H9 (cell line): ENCODE measurements around the gene PTPRN2. TPM values are rescaled to one million over a fixed set of nuclear protein-coding genes. Genes with fewer than 3 reads are reported as not detected.

Experiments
- DNase-seq: peaks from one replicate; pipeline ENCODE4 v3.0.0-alpha.2; 2017
- H2AFZ ChIP-seq: one replicate; pipeline ENCODE4 v1.6.1; 2013; ENCODE audit warnings: mild to moderate bottlenecking, low read length, control low read depth, moderate library complexity
- H2AK5ac ChIP-seq: 2 replicates; pipeline ENCODE4 v1.6.1; 2013; ENCODE audit warnings: low read length, control low read depth, mixed read lengths; ENCODE audit not compliant: insufficient read length
- H2BK120ac ChIP-seq: one replicate; pipeline ENCODE4 v1.6.1; 2013; ENCODE audit warnings: low read depth, mild to moderate bottlenecking, low read length, control low read depth, inconsistent platforms; ENCODE audit not compliant: poor library complexity, severe bottlenecking
- H2BK12ac ChIP-seq: 2 replicates; pipeline ENCODE4 v1.6.1; 2013; ENCODE audit warnings: low read length, control low read depth, mixed read lengths, low read depth; ENCODE audit not compliant: insufficient read length
- H2BK15ac ChIP-seq: 2 replicates; pipeline ENCODE4 v1.6.1; 2013; ENCODE audit warnings: low read depth, low read length, control low read depth
- H2BK20ac ChIP-seq: one replicate; pipeline ENCODE4 v1.6.1; 2013; ENCODE audit warnings: low read depth, mild to moderate bottlenecking, low read length, control low read depth, inconsistent platforms; ENCODE audit not compliant: poor library complexity, severe bottlenecking
- H2BK5ac ChIP-seq: 2 replicates; pipeline ENCODE4 v1.6.1; 2013; ENCODE audit warnings: low read length, control low read depth, mixed read lengths; ENCODE audit not compliant: insufficient read length
- H3K14ac ChIP-seq: 2 replicates; pipeline ENCODE4 v1.6.1; 2013; ENCODE audit warnings: low read length, control low read depth; ENCODE audit not compliant: insufficient read depth
- H3K18ac ChIP-seq: 2 replicates; pipeline ENCODE4 v1.6.1; 2013; ENCODE audit warnings: low read depth, mild to moderate bottlenecking, mixed read lengths, low read length, control low read depth; ENCODE audit not compliant: insufficient read length
- H3K23ac ChIP-seq: 2 replicates; pipeline ENCODE4 v1.6.1; 2013; ENCODE audit warnings: low read length, control low read depth, mixed read lengths, low read depth; ENCODE audit not compliant: insufficient read length
- H3K23me2 ChIP-seq: 2 replicates; pipeline ENCODE4 v1.6.1; 2013; ENCODE audit warnings: low read depth, mild to moderate bottlenecking, mixed read lengths, low read length, control low read depth; ENCODE audit not compliant: insufficient read length, poor library complexity, severe bottlenecking
- H3K27ac ChIP-seq: 2 replicates; pipeline ENCODE4 v1.5.1; 2013; ENCODE audit warnings: low read length, control low read depth, mixed read lengths, low read depth; ENCODE audit not compliant: insufficient read length
- H3K27me3 ChIP-seq: 2 replicates; pipeline ENCODE4 v1.6.1; 2013; ENCODE audit warnings: low read length, control low read depth, inconsistent platforms; ENCODE audit not compliant: insufficient read depth
- H3K4ac ChIP-seq: 2 replicates; pipeline ENCODE4 v1.6.1; 2013; ENCODE audit warnings: low read depth, mild to moderate bottlenecking, control low read depth, inconsistent platforms, low read length, moderate library complexity
- H3K4me1 ChIP-seq: 2 replicates; pipeline ENCODE4 v1.6.1; 2013; ENCODE audit warnings: low read length, control low read depth, inconsistent platforms; ENCODE audit not compliant: insufficient read depth
- H3K4me2 ChIP-seq: 2 replicates; pipeline ENCODE4 v1.6.1; 2013; ENCODE audit warnings: low read length, control low read depth, mixed read lengths; ENCODE audit not compliant: insufficient read length, insufficient read depth
- H3K56ac ChIP-seq: 2 replicates; pipeline ENCODE4 v1.6.1; 2013; ENCODE audit warnings: low read depth, mild to moderate bottlenecking, mixed read lengths, low read length, control low read depth; ENCODE audit not compliant: insufficient read length
- H3K79me1 ChIP-seq: 2 replicates; pipeline ENCODE4 v1.6.1; 2013; ENCODE audit warnings: low read depth, mild to moderate bottlenecking, moderate library complexity, low read length, control low read depth, inconsistent platforms; ENCODE audit not compliant: insufficient read depth, poor library complexity, severe bottlenecking
- H3K79me2 ChIP-seq: 2 replicates; pipeline ENCODE4 v1.6.1; 2013; ENCODE audit warnings: low read length, control low read depth, inconsistent platforms; ENCODE audit not compliant: insufficient read depth
- H3K9ac ChIP-seq: 2 replicates; pipeline ENCODE4 v1.6.1; 2013; ENCODE audit warnings: low read length, control low read depth, mixed read lengths; ENCODE audit not compliant: insufficient read length; ENCODE audit errors: extremely low read depth
- H3K9me3 ChIP-seq: one replicate; pipeline ENCODE4 v1.6.1; 2013; ENCODE audit warnings: low read depth, low read length, inconsistent platforms; ENCODE audit not compliant: control insufficient read depth
- H3T11ph ChIP-seq: one replicate; pipeline ENCODE4 v1.6.1; 2013; ENCODE audit warnings: mild to moderate bottlenecking, low read length, control low read depth, inconsistent platforms
- H4K20me1 ChIP-seq: one replicate; pipeline ENCODE4 v1.6.1; 2013; ENCODE audit not compliant: control insufficient read depth, insufficient read length, insufficient read depth
- H4K5ac ChIP-seq: 2 replicates; pipeline ENCODE4 v1.6.1; 2013; ENCODE audit warnings: low read depth, mild to moderate bottlenecking, mixed read lengths, low read length, control low read depth; ENCODE audit not compliant: insufficient read length
- H4K8ac ChIP-seq: replicated peaks from 2 replicates; pipeline ENCODE4 v1.6.1; 2013; ENCODE audit warnings: low read length, control low read depth, mixed read lengths, low read depth; ENCODE audit not compliant: insufficient read length
- H4K91ac ChIP-seq: 2 replicates; pipeline ENCODE4 v1.6.1; 2013; ENCODE audit warnings: low read depth, mild to moderate bottlenecking, moderate library complexity, mixed read lengths, low read length, control low read depth; ENCODE audit not compliant: insufficient read length
- H3K27ac Mint-ChIP-seq, 3 experiments: 2 replicates in 2 of 3; 3 replicates in 1 of 3; pipeline ENCODE4 v1.8.0; 2020 to 2021; ENCODE audit warnings: mixed read lengths in 3 of 3, mild to moderate bottlenecking in 1 of 3, moderate library complexity in 1 of 3
- H3K27me3 Mint-ChIP-seq: 2 replicates; pipeline ENCODE4 v1.8.0; 2021; ENCODE audit warnings: low read depth, mild to moderate bottlenecking, moderate library complexity, mixed read lengths
- H3K36me3 Mint-ChIP-seq, 3 experiments: 2 replicates in 2 of 3; 3 replicates in 1 of 3; pipeline ENCODE4 v1.8.0; 2020 to 2021; ENCODE audit warnings: low read depth in 3 of 3, mixed read lengths in 3 of 3; ENCODE audit not compliant: insufficient read depth in 1 of 3
- H3K4me1 Mint-ChIP-seq, 2 experiments: 2 replicates each; pipeline ENCODE4 v1.8.0; 2020; ENCODE audit warnings: mixed read lengths in 2 of 2
- H3K4me3 Mint-ChIP-seq, 2 experiments: 2 replicates in 1 of 2; 3 replicates in 1 of 2; pipeline ENCODE4 v1.8.0; 2020 to 2021; ENCODE audit warnings: mild to moderate bottlenecking in 2 of 2, mixed read lengths in 2 of 2, moderate library complexity in 1 of 2
- H3K9me3 Mint-ChIP-seq, 2 experiments: 2 replicates in 1 of 2; 3 replicates in 1 of 2; pipeline ENCODE4 v1.8.0; 2020; ENCODE audit warnings: mild to moderate bottlenecking in 2 of 2, mixed read lengths in 2 of 2, moderate library complexity in 1 of 2
- WGBS: extraction: QIAGEN DNeasy Blood & Tissue Kit; methylation state at CpG from one replicate; pipeline ENCODE4 v1.1.7; 2013; ENCODE audit warnings: missing lambda C conversion rate, low lambda C conversion rate, mixed read lengths; ENCODE audit not compliant: insufficient read length; ENCODE audit errors: extremely low coverage; 5-methylcytosine and 5-hydroxymethylcytosine counted together
- total RNA-seq: library from RNA; stranded (reverse); gene quantifications from 2 replicates; pipeline ENCODE4 v1.2.1, GENCODE V29; 2021
- TF ChIP-seq, protein P1 (sequence below): fragments of 200-600 bp; sonication (generic); conservative IDR thresholded peaks from 3 replicates; pipeline ENCODE4 v1.8.0; 2021; ENCODE audit warnings: antibody characterized with exemption, mild to moderate bottlenecking

Gene PTPRN2
- total RNA-seq, 1 experiment from 2014 or later: 5.2 TPM

- no peaks in the 10 kb centered on the region for H3K79me2 ChIP-seq
- peaks cover 6 to 12% (median 9%) of the 10 kb centered on the region in 3 experiments for H3K36me3 Mint-ChIP-seq
- no peak overlapping the region for H3K18ac ChIP-seq
- no peak overlapping the region for H2BK20ac ChIP-seq
- H3T11ph ChIP-seq: no peak overlapping the region
- no peak overlapping the region for H2BK12ac ChIP-seq
- H3K4me3 Mint-ChIP-seq: no peak overlapping the region
- H2AK5ac ChIP-seq: no peak overlapping the region
- H3K4me2 ChIP-seq: no peak overlapping the region
- no peak overlapping the region for H2AFZ ChIP-seq
- H3K4me1 ChIP-seq: no peaks in the 10 kb centered on the region
- H3K4me1 Mint-ChIP-seq: peaks cover 0 to 22% of the 10 kb centered on the region in 2 experiments; a peak in 3 of 4 replicates
- no peak overlapping the region for H4K5ac ChIP-seq
- no peak overlapping the region; a peak in 1 of 7 replicates for H3K27ac Mint-ChIP-seq
- peak; percentile 29 for DNase-seq
- H2BK15ac ChIP-seq: no peak overlapping the region
- H3K27ac ChIP-seq: no peak overlapping the region
- peaks cover 15% of the 10 kb centered on the region for H3K27me3 Mint-ChIP-seq
- no peak overlapping the region for H3K23ac ChIP-seq
- WGBS: no CpG with 5 or more reads among the region's 22 CpGs
- H3K79me1 ChIP-seq: no peaks in the 10 kb centered on the region
- peaks cover 4% of the 10 kb centered on the region for H3K9me3 ChIP-seq
- no peaks in the 10 kb centered on the region for H4K20me1 ChIP-seq
- H3K9ac ChIP-seq: no peak overlapping the region
- no peak overlapping the region for H2BK5ac ChIP-seq
- TF ChIP-seq, protein P1, sequence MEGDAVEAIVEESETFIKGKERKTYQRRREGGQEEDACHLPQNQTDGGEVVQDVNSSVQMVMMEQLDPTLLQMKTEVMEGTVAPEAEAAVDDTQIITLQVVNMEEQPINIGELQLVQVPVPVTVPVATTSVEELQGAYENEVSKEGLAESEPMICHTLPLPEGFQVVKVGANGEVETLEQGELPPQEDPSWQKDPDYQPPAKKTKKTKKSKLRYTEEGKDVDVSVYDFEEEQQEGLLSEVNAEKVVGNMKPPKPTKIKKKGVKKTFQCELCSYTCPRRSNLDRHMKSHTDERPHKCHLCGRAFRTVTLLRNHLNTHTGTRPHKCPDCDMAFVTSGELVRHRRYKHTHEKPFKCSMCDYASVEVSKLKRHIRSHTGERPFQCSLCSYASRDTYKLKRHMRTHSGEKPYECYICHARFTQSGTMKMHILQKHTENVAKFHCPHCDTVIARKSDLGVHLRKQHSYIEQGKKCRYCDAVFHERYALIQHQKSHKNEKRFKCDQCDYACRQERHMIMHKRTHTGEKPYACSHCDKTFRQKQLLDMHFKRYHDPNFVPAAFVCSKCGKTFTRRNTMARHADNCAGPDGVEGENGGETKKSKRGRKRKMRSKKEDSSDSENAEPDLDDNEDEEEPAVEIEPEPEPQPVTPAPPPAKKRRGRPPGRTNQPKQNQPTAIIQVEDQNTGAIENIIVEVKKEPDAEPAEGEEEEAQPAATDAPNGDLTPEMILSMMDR: no peak
- 0 out of 2 replicates have a peak overlapping the region, but pooled peaks have one; percentile 49 for H3K14ac ChIP-seq
- H3K9me3 Mint-ChIP-seq: peaks cover 5 to 10% of the 10 kb centered on the region in 2 experiments
- no peak overlapping the region for H3K56ac ChIP-seq
- no peak overlapping the region for H2BK120ac ChIP-seq
- no peak overlapping the region for H4K91ac ChIP-seq
- H3K27me3 ChIP-seq: no peaks in the 10 kb centered on the region
- no peak overlapping the region for H3K4ac ChIP-seq
- H3K23me2 ChIP-seq: no peaks in the 10 kb centered on the region
- H4K8ac ChIP-seq: no peak overlapping the region
Observed at GRCh38 chr7:158028290-158028941, 559.2 kb downstream of the PTPRN2 start.
